ENCODE measurements around the gene PHOSPHO1.
A peak's percentile ranks its signal among the peaks of the same experiment; 100 is the strongest.

PHOSPHO1 gene

GRCh38 chr17:49241692-49242397 lies 11.3 kb upstream of the PHOSPHO1 start:
- DNase-seq, result no peak

GRCh38 chr17:49241040-49241439 lies 10.5 kb upstream of the PHOSPHO1 start:
- DNase-seq, result no peak

DNA sequence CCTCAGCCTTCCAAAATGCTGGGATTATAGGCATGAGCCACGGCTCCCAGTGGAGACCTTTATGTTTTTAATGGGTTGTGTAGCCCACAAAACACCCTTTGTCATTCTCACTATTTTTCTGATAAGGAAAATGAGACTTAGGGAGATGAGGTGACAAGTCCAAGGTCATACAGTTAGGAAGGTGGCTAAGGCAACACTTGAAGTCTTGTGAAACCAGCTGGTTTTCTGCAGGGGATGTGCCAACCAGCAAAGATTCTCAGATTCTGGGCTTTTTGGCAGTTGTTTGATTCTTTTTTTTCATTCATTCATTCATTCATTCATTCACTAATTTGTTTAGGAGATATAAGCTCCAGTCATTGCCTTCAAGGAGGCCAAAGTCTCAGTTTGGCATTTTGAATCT lies 10.0 kb upstream of the PHOSPHO1 start:
- no peak for DNase-seq

DNA sequence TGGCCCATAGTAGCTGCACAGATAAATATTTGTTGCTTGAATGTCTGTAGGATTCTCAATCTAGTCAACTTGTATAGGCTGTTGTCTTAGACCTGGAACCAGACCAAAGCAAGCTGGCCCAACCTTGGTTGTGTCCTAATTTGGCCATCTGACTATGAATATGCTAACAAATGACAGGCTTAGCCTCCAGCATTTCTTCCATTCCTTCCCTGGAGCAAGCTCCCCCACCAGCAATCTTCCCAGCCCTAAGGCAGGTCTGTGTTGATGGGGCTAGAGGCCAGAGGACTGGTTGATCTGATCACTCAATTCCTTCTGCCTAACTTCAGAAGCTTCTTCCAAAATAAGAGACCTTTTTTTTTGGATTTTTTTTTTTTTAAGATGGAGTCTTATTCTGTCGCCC lies 9.4 kb upstream of the PHOSPHO1 start:
- DNase-seq, result no peak

DNA sequence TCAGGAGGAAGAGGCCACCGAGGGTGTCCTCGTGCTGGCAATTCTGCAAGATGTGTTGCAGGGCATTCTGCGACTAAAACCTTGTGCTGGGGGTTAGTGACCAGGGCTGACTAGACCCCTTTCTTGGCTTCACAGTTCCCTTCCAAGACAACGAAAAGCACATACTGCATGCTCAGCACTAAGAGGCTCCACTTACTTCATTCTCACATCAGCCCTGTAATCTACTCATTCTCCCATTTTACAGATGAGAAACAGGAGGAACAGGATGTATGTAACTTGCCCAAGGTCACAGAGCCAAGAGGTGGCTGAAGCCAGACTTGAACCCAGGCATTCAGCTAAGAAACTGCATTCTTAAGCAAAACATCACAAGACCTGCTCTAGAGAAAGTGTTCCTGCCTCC lies 5.3 kb upstream of the PHOSPHO1 start:
- DNase-seq, result no peak

DNA sequence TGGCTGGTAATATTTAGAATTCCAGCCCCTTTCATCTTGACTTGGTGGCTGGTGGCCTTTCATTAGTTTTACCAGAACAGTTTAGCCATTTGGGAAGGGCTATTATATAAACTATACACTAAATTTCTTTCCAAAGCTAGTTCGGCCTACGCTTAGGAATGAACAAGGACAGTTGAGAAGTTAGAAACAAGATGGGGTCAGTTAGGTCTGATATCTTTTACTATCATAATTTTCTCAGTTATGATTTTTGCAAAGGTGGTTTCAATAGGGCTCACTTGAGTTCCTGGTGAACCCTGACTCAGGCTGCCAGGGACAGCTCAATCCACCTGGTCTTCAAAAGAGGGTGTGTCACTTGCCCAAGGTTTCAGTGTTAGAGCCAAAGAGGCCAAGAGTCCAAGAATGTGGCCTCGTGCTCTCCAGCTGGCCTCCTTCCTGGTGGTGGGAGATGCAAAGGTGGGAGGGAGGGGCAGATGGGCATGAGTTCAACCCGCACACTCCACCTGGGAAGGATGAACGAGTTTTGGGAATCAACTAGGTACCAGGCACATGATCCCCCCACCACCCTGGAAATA lies 4.0 kb upstream of the PHOSPHO1 start:
- no peak for DNase-seq

DNA sequence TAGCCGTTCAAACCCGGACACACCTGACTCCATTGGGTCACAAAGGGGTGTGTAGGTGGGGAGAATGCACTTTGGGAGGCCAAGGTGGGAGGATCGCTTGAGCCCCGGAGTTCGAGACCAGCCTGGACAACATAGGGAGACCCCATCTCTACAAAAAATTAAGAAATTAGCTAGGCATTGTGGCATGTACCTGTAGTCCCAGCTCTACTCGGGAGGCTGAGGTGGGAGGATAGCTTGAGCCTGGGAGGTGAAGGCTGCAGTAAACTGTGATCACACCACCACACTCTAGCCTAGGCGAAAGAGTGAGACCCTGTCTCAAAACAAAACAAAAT lies 942 bp upstream of the PHOSPHO1 start:
- no peak for DNase-seq

DNA sequence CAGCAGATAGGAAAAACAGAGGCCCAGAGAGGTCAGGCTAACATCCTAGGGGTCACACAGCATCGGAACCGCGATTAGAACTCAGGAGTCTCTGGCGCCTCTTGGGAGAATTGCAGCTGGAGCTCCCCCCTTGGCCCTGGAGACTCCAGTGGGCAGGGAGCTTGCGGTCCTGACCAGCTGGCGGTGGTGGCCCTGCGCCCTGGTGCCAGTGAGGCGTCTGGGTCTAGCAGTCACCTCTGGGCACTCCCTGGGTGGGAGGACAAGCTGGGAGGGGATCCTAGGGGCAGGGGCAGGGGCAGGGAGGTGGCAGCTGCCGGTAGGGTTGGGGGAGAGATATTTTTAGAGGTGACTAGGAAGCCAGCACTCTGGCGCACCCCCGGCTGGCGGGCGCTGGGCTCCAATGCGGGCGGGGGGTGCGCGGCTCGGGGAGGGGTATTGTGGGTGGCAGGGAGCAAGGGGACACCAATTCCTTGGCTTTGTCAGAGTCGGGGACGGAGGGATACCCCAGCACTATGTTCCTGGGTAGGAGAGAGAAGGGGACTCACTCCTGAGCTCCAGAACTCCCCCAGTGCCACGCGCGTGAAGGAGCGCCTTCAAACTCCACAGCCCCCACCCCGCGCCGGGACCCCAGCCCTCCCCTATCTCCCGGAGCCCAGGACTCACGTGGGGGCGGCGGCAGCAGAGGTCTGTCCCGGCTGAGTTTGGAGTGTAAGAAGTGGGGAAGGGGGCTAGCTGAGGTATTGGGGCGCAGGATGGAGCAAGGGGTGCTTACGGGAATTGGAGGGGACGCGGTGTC lies 584 bp downstream of the PHOSPHO1 start:
- DNase-seq, result no peak

DNA sequence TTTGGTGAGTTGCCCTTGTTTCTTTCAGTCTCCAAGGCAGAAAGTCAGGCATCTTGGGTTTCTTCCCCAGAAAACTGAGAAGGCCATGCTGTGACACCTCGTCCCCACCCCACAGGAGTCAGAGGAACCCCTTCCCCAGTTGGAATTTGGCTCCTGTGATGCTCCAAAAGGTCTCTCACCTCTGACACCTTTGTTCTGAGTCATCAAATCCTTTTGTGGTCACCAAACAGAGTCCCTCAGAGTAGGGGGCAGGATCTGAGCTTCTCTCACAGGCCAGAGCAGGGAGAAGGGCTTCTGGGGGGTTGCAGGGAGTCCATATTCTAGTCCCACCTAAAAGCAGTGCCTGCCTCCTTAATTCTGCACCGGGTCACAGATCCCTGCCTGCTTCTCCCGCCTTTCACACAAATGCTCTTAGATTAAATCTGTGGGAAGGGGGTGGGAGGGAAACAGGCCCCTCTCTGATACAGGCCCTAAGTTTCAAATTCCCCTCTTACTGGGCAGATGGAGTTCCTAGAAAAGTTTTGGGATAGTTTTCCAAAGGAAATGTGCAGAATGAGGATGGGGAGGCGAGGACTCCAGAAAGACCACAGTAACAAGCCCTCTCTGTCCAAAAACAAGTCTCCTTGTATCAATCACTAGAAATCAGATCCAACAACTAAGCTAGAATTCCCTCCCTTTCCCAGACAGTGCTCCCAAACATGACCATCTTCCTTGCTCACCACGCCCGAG lies 1.3 kb downstream of the PHOSPHO1 start:
- DNase-seq, result no peak

DNA sequence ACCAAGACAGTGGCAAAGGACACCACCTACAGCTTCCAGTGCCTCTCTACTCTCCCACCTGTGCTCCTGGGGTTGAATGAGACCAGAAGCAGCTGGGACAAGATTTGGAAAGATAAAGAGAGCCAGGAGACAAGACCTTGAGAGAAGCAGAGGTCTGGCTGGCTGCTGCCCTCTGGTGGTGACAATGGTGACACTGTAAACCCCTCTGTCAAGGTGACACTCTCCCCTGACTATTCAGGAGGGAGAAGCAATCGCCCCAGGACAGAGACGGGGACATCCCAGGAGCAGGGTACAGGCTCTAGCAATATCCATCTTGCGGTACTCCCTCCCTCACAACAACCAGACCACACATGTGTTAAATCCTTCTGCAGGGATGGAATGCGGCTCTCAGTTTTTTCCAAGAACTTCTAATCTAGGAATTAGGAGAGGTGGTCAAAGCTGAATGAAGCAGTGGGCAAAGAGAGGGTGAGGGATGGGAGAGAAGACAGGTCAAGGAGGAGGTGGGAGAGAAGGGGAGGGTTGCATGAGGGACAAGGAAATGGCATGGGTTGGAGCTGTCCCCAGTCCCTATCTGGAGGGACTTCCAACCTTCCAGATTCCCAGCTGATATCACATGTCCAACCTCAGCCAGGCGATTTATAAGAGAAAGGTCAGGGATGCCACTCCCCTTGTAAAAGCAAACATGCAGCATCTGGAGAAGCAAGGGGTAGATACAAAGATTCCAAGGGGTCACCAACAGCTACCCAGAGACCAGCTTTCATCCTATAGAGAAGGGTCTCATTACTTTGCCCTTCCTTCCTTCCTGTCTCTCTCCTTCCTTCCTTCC lies 2.9 kb downstream of the PHOSPHO1 start:
- DNase-seq, result peak; percentile 81

GRCh38 chr17:49226771-49227435 lies 3.7 kb downstream of the PHOSPHO1 start:
- no peak for DNase-seq

GRCh38 chr17:49225554-49226236 lies 4.9 kb downstream of the PHOSPHO1 start:
- DNase-seq, result no peak

DNA sequence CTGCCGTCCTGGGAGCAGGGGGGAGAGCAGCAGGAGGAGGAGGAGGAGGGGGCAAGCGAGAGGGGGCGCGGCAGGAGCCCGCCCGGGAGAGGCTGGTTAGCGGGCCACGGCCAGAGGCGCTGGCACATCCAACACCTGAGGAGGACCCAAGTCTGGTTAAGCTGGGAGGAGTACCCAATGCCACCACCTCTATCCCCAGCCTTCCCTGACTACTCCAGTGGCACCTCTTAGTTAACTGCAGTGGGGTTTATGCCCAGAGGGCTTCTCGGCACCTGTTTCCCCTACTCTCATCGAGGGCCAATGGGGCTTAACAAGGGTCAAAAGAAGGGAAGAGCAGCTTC lies 5.6 kb downstream of the PHOSPHO1 start:
- no peak for DNase-seq

GRCh38 chr17:49224198-49224996 lies 6.2 kb downstream of the PHOSPHO1 start:
- peak; percentile 51 for DNase-seq

GRCh38 chr17:49223517-49224197 lies 6.9 kb downstream of the PHOSPHO1 start:
- peak; percentile 63 for DNase-seq

GRCh38 chr17:49223168-49223516 lies 7.4 kb downstream of the PHOSPHO1 start:
- DNase-seq, result no peak

- DNase-seq, result no peak
Observed at GRCh38 chr17:49219987-49220386, 10.6 kb downstream of the PHOSPHO1 start.

- DNase-seq, result peak; percentile 45
Observed at GRCh38 chr17:49218941-49219913, 11.4 kb downstream of the PHOSPHO1 start.

Data from activated CD4-positive, alpha-beta T cell treated with anti-CD3 and anti-CD28 coated beads, Interleukin-2, amount 50 U/mL, for 16 hours (primary cell).